Brain pericyte (primary cell): ENCODE results near the gene FMN2.
"Not testable (repeated sequence)": the region's sequence is repeated elsewhere in the genome, so short reads cannot be mapped to it uniquely, and the experiment has no call there.

Source experiments
- DNase-seq: peaks from one replicate; pipeline ENCODE4 v3.0.0-alpha.2; 2012; ENCODE audit warnings: low read depth, low spot score

FMN2 gene

DNA sequence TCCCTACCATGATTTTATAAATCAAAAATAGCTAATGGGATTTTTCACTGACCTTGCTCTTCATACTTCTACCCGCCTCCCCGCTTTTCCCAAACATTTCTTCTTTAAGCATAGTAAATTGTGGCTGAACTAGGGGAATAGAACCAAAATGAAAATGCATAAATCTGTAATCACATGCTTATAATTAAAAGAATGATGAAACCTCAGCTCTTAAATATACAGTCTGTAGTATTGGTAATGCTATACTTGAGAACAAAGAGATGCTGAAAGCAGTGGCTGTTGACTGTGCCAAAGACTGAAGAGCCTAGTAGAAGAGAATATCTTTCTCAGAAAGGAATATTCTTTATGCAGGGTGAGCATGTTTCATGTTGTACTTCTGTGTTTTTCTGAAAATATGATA is 271.1 kb downstream of the FMN2 start:
- DNase-seq, result no peak

DNA sequence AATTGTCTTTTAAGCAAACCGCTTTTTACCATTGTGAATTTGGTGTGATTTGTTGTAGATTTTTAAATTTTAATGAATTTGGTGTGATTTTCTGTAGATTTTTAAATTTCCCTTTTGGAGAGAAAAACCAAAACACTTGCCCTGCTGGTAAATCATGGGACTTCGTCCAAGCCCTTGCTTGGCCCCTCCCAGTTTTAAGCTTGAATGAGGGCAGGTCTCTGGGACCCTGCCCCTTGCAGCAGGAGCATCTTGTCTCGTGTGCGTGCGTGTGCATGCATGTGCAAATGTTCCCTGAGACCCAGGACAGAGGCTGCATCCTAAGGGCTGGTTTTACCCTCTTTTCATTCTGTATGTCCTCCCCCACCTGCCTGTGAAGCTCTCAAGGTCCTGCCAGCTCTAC is 271.6 kb downstream of the FMN2 start:
- no peak for DNase-seq

DNA sequence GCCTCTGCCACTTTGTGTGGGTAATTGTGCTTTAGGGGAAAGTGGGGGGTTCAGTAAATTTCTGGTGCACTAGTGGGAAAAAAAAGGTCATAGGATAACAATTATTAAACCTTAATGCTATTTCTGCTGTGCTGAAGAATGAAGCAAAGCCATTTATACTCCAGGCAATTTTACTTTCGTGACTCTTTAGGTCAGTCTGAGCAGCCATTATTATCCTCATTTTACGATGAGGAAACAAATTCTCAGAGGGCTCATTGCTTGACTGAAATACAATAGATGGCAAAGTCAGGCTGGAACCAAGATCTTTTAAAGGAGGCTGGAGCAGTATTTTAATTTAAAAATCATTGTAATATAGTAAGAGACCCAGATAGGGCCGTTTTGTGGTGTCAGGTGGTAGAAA is 272.2 kb downstream of the FMN2 start:
- no peak for DNase-seq

- no peak for DNase-seq
Observed at GRCh38 chr1:240366636-240367035, 275.0 kb downstream of the FMN2 start.

- no peak for DNase-seq
Observed at GRCh38 chr1:240385551-240385950, 293.9 kb downstream of the FMN2 start.

DNA sequence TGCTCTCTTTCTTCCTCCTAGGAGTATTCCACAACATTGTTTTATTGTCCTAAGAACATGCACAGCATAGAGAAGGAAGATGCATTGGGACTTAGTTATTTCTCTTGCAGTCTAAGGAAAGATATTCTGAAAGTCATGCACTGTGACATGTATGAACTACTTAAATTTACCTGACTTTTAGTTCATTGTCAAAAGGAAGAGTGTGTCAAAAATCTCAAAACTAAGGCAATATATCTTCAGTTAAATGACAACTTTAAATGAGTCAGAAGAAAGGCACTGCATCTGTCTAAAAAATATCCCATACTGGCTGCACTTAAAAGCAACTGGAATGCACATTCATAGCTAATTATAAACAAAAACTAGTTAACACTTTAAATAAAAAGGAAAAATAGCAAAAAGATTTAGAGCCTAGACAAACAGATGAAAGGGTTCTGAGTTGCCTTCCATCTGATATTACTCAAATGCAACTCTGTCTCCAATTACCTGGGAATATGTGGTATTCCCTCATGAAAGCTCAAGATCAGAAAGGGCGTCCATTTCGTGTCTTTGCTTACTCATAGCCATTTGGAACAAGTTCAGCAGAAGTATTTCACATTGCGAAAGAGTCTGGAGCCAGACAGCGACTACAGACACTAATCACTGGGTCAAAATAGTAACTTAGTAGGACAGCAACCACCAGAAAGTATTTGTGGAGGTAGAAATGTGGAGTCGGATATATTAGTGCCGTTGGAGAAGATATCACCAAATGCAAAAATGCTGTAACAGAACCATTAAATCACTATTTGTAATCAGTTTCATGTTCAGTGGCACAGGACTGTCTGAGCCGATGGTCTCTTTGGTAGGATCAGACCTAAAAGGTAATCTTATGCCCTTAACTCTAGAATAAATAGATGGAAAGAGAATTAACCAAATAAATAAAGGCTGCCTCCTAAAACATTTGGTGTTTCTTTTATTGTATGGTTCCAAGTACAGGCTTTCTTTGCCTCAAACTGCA is 294.6 kb downstream of the FMN2 start:
- peak; percentile 27 for DNase-seq

DNA sequence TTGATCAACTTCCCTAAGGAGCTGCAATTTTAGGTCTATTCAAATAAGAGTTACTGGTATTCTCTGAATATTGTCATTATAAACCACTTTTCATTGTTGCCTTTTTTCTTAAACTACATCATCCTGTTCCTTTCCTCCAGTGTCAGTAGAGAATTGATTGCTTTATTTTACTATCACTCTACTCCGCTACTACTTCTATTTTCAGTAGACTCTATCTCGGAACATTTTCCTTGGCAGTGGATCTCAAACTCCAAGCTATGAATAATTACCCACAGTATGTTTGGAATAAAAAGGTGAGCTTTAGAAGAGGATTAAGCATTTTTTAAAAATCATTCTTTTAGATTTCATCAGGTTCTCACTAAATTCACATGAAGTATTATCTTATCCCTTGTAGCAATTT is 295.4 kb downstream of the FMN2 start:
- no peak for DNase-seq

DNA sequence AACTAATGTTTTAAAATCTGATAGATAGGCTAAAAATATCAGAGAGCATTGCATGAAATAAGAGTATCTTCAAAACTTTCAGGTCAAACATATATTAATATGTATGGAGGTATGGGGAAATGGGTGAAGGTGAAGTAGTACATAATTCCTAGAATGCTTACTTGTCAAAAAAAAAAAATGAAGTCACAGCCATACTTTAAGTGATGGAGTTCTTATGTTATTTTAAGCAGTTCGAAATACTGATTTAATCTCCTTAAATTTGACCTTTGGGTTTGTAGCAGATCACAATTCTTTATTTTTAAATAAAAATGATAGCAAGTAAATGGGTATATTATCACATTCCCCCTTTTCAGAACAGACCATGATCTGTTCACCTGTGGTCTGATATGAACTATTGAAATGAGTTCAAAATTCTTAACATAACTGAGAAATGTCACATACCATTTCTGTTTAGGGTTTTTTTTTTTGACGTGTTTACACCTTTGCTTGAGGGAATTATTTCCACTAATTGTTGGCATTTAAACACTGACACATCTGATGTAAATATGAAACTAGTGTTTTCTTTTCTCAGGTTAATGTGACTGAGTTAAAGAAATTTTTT is 300.1 kb downstream of the FMN2 start:
- no peak for DNase-seq

- no peak for DNase-seq
Observed at GRCh38 chr1:240394353-240394752, 302.7 kb downstream of the FMN2 start.

- no peak for DNase-seq
Observed at GRCh38 chr1:240395336-240395735, 303.7 kb downstream of the FMN2 start.

DNA sequence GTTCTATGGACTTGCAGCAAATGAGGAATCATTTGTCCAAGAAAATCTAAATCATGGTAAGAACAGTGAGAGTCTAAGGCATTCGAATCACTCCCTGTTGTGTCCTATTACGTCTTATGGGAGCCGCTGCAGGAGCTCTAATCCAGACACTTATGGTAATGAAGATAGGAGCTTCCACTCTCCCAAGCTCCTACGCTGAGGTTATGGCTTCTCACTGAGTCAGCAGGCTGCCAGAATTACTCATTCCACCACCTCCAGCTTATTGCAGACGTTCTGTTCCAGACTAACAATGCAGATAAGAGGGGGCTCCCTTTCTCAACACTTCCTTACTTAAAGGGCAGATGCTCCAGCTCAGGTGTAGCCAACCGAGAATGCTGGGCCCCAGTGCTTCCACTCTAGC is 307.7 kb downstream of the FMN2 start:
- peak; percentile 24 for DNase-seq

- no peak for DNase-seq
Observed at GRCh38 chr1:240401731-240402130, 310.0 kb downstream of the FMN2 start.

GRCh38 chr1:240402326-240402725 is 310.6 kb downstream of the FMN2 start:
- no peak for DNase-seq

DNA sequence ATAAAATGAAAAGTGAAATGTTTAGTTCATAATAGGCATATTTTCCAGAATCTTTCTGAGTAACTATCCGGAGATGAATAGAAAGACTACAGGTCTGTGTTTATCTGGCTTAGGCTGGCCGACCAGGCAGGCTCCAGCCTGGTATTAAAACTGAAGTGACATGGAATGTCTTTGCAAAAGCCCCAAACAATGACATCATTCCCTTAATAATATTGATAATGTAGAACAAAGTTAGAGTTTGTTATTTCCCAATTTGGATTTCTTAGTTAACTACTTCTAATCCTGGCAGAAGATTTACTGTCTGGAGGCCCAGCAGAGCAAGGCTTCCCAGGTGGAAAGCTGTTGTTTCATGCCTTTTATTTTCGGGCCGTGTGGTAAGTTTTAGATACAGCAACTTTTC is 312.6 kb downstream of the FMN2 start:
- no peak for DNase-seq

GRCh38 chr1:240405751-240406150 is 314.1 kb downstream of the FMN2 start:
- DNase-seq, result no peak

DNA sequence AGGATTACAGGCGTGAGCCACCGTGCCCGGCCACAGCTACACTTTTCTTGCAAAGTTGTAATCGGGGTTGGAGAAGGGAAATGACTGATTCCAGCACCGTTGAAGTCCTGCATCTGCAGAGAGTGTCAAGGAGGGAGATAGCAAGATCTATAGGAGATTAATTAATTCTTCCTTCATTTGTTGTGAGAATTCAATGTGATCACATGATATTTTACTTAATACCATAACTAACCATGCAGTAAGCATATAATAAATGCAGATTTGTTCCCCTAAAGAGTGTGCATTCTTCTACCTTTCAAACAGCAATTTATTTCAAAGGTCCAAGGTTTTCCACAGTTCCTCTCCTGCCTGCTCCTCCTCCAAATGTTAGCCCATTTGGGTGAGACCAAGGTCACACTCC is 315.7 kb downstream of the FMN2 start:
- DNase-seq, result no peak

DNA sequence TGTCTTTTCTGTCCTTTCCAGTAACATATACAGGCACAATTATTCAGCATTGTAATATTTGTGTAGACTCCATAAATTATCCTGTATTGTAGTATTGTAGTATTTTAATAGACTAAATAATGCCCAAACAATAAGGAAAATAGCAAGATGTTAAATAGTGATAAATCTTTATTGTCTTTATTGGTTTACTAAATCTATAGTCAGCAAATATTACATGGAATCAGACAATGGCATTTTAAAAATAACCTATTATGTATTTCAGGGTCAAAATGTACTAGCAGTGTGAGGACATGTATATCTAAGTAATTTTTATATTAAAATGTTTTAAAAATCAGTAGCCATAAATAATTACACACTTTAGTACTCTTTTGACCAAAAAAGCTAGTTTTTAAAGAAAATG is 317.9 kb downstream of the FMN2 start:
- no peak for DNase-seq

DNA sequence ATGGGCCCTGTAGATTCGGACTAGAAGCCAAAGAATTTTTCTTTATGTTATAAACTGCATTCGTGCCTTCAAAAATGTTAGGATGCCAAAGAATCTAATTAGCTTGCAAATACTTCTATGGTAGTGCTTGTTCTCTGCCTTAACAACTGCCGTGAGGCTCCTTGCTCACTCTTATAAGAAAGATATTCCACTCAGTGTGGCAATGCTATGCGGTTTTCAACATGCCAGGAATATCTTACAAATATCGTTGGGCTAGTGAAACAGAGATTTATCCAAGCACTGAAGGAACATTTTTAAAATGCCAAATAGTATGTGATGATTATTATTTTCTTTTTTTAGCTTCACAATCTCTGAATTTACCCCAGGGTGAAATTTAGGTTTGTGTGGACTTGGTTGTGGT is 322.0 kb downstream of the FMN2 start:
- no peak for DNase-seq

- no peak for DNase-seq
Observed at GRCh38 chr1:240414237-240414636, 322.6 kb downstream of the FMN2 start.

- not testable (repeated sequence) for DNase-seq
Observed at GRCh38 chr1:240415011-240415410, 323.3 kb downstream of the FMN2 start.

DNA sequence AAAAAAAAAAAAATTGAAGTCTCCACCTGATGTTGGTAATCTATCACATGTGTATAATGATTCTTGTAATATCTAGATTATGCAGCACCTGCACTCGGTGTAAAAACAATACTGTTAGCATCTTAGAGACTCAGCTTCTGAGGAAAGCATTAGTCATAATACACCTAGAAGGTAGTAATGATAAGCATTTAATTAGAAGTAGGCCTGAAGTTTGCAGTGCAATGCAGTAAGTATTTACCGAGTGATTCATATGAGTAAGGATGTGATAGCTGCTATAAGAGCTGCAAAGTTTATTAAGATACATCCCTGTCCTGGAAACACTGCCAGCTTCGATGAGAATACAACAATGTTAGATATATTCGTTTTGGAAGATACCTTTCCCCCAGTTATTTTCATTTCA is 323.8 kb downstream of the FMN2 start:
- no peak for DNase-seq

DNA sequence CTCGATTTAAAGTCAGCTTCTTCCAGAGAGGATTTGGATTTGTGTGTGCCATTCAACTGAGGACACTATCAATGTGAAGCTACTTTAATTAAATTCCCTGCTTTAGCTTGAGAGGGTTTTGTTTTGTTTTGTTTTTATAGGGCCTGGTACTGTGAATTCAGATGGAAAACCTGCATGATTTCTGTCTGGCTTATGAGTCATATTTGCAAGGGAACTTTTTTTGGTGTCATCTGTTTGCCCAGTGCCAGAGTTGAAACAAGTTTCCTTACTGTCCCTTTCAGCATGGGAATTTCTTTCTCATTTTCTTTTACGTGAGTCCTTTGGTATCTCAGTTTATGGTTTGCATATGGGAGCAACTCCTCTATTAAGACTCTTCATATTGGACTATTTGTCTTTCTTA is 325.6 kb downstream of the FMN2 start:
- DNase-seq, result no peak

DNA sequence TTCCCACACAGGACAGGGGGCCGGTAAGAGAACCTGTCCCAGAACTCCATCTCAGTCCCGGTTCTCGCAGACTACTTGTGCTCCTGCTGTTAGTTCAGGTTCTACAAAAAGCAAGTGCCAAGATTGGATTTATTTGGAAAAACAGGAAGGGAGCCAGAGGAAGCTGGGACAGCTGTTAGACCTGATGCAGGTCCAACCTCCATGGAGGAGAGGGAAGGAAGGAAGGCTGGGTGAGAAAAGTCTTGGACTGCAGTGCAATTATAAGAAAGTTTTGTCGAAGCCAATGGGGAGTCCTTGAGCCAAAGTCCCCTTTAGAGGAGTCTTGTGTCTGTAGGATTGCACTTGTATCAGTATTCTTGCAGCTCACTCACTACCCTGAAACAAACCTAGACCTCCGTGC is 329.1 kb downstream of the FMN2 start:
- DNase-seq, result no peak
